C4-2B (cell line): ENCODE data around the gene HIVEP3.

ENCODE experiments used
- H3K27ac ChIP-seq: fragments of 450-650 bp; 2 replicates; pipeline ENCODE4 v1.5.1; 2017
- CTCF ChIP-seq: fragments of 450-650 bp; conservative IDR thresholded peaks from 2 replicates; pipeline ENCODE4 v1.5.1; 2017; ENCODE audit warnings: mild to moderate bottlenecking
- ZFX ChIP-seq: fragments of 450-650 bp; IDR thresholded peaks from 2 replicates; pipeline ENCODE4 v1.6.1; 2017

The HIVEP3 gene

GRCh38 chr1:41650028-41650880 lies 268.5 kb downstream of the HIVEP3 start:
- no peak overlapping the region for H3K27ac ChIP-seq
- TF ChIP-seq CTCF (no peak), ZFX (no peak)

GRCh38 chr1:41649396-41650027 lies 269.2 kb downstream of the HIVEP3 start:
- no peak overlapping the region for H3K27ac ChIP-seq
- TF ChIP-seq CTCF (no peak), ZFX (no peak)

- no peak overlapping the region for H3K27ac ChIP-seq
- TF ChIP-seq CTCF (no peak), ZFX (no peak)
Observed at GRCh38 chr1:41648844-41649243, 269.9 kb downstream of the HIVEP3 start.

GRCh38 chr1:41648230-41648629 lies 270.5 kb downstream of the HIVEP3 start:
- no peak for TF ChIP-seq CTCF
- no peak for TF ChIP-seq ZFX
- H3K27ac ChIP-seq, result no peak overlapping the region

- no peak overlapping the region for H3K27ac ChIP-seq
- no peak for TF ChIP-seq CTCF
- TF ChIP-seq ZFX, result no peak
Observed at GRCh38 chr1:41647221-41648135, 271.2 kb downstream of the HIVEP3 start.

- TF ChIP-seq CTCF, result no peak
- no peak for TF ChIP-seq ZFX
- H3K27ac ChIP-seq, result no peak overlapping the region
Observed at GRCh38 chr1:41646186-41646585, 272.5 kb downstream of the HIVEP3 start.

GRCh38 chr1:41645062-41645461 lies 273.7 kb downstream of the HIVEP3 start:
- H3K27ac ChIP-seq, result no peak overlapping the region
- TF ChIP-seq CTCF (no peak), ZFX (no peak)
